Natural killer cell (primary cell): ENCODE results near the gene ABTB2. TPM values are rescaled to one million over a fixed set of nuclear protein-coding genes. Genes with fewer than 3 reads are reported as not detected.

Experiments
- ATAC-seq, 3 donors: fragments of 150-1000 bp in 2 of 3; fragments of 200-7000 bp in 1 of 3; cut with Tn5 transposase; 1 replicate in 1 of 3; 2 replicates in 2 of 3; pipeline ENCODE4 v1.10.0; 2021; ENCODE audit warnings: mild to moderate bottlenecking in 2 of 3, moderate library complexity in 2 of 3
- DNase-seq, 2 donors: peaks; one replicate each; pipeline versions ENCODE4 v3.0.0 to v3.0.0-alpha.2; 2013 to 2021; ENCODE audit warnings: mixed read lengths in 1 of 2
- H3K27ac ChIP-seq: one replicate; pipeline ENCODE4 v1.5.1; 2013; ENCODE audit warnings: mild to moderate bottlenecking, low read length
- H3K27me3 ChIP-seq: one replicate; pipeline ENCODE4 v1.6.1; 2013; ENCODE audit warnings: low read length; ENCODE audit not compliant: control insufficient read depth, insufficient read depth
- H3K36me3 ChIP-seq: one replicate; pipeline ENCODE4 v1.6.1; 2013; ENCODE audit warnings: low read length; ENCODE audit not compliant: control insufficient read depth, insufficient read depth
- H3K4me1 ChIP-seq: one replicate; pipeline ENCODE4 v1.6.1; 2013; ENCODE audit warnings: low read length; ENCODE audit not compliant: control insufficient read depth, insufficient read depth
- H3K4me3 ChIP-seq: one replicate; pipeline ENCODE4 v1.5.1; 2013; ENCODE audit warnings: low read length
- H3K9me3 ChIP-seq: one replicate; pipeline ENCODE4 v1.6.1; 2013; ENCODE audit warnings: low read length; ENCODE audit not compliant: control insufficient read depth, insufficient read depth
- H3K27ac Mint-ChIP-seq, 2 donors: one replicate each; pipeline ENCODE4 v1.8.0; 2022; ENCODE audit warnings: mild to moderate bottlenecking in 2 of 2, mixed read lengths in 2 of 2, moderate library complexity in 1 of 2
- H3K27me3 Mint-ChIP-seq, 2 donors: one replicate each; pipeline ENCODE4 v1.8.0; 2022; ENCODE audit warnings: low read depth in 2 of 2, mixed read lengths in 2 of 2
- H3K36me3 Mint-ChIP-seq: one replicate; pipeline ENCODE4 v1.8.0; 2022; ENCODE audit warnings: mixed read lengths
- H3K4me1 Mint-ChIP-seq, 2 donors: one replicate each; pipeline ENCODE4 v1.8.0; 2022; ENCODE audit warnings: mixed read lengths in 2 of 2
- H3K4me3 Mint-ChIP-seq: one replicate; pipeline ENCODE4 v1.8.0; 2022; ENCODE audit warnings: mild to moderate bottlenecking, moderate library complexity, mixed read lengths
- H3K9me3 Mint-ChIP-seq, 2 donors: one replicate each; pipeline ENCODE4 v1.8.0; 2022; ENCODE audit warnings: mixed read lengths in 2 of 2
- WGBS: methylation state at CpG from one replicate; pipeline ENCODE4 v1.1.7; 2013; ENCODE audit warnings: missing lambda C conversion rate; ENCODE audit not compliant: insufficient coverage; 5-methylcytosine and 5-hydroxymethylcytosine counted together
- intact Hi-C: fragments of 100-400 bp; cut with micrococcal nuclease; formaldehyde crosslinking; loops from one replicate; pipeline ENCODE4 v1.14.2; 2022
- total RNA-seq, 4 donors: library from RNA; stranded (reverse); fragments of 120-200 nt in 1 of 4; gene quantifications; one replicate each; pipeline versions ENCODE4 v1.2.3 to v1.2.4, GENCODE V29; 2013 to 2022
- TF ChIP-seq, protein P1 (sequence below): fragments of 200-600 bp; IDR thresholded peaks from one replicate; pipeline ENCODE4 v1.8.0; 2022; ENCODE audit warnings: antibody characterized with exemption

The ABTB2 gene
- total RNA-seq, 3 donors from 2014 or later (not counting 1 experiment from before 2014, with no cell fraction given), result 0.65 to 1.7 (median 1.1) TPM

DNA sequence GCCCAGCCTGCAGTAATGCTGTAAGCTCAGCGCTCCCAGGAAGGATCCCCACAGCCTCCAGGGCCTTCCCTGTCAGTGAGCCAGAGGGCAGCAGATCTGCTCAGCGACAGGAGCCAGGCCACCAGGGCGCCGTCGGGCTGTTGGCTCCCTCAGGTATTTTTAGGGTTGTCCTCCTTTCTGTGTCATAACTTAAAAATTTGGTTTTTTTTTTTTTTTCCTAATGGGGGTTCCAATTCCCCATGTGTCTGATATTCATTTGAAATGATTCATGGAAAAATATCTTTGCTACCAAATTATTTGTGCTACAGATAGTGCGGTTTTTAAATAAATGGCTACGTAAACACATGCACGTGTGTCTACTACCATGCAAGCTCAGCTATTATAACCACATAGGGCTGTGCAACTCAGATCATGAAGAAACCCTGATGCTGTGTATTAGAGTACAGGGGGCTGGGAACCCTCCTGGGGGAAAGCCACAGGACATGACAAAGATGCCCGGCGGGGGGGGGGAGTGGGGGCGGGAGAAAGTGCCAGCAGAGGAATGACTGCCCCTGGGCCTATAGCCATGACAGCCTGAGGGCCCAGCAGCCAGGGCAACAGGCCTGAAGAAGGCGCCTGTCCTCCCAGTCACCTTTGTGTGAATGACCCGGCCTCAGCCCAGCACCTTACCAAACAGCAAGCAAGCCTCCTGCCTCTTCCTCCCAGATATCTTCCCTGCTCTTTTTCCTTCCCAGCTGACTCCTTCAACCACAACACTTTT is 163.1 kb downstream of the ABTB2 start:
- ATAC-seq (no peak), DNase-seq (no peak)
- Mint-ChIP-seq H3K36me3 (no peaks in the 10 kb centered on the region), H3K27ac (no peak overlapping the region), H3K9me3 (no peaks in the 10 kb centered on the region), H3K4me3 (no peak overlapping the region), H3K27me3 (peaks cover 0 to 2% of the 10 kb centered on the region in 2 donors), H3K4me1 (peaks cover 25 to 26% of the 10 kb centered on the region in 2 donors)
- Histone ChIP-seq H3K36me3 (no peaks in the 10 kb centered on the region), H3K4me3 (no peak overlapping the region), H3K4me1 (peaks cover 24% of the 10 kb centered on the region), H3K9me3 (no peaks in the 10 kb centered on the region), H3K27me3 (no peaks in the 10 kb centered on the region), H3K27ac (no peak overlapping the region)
- TF ChIP-seq, protein P1, sequence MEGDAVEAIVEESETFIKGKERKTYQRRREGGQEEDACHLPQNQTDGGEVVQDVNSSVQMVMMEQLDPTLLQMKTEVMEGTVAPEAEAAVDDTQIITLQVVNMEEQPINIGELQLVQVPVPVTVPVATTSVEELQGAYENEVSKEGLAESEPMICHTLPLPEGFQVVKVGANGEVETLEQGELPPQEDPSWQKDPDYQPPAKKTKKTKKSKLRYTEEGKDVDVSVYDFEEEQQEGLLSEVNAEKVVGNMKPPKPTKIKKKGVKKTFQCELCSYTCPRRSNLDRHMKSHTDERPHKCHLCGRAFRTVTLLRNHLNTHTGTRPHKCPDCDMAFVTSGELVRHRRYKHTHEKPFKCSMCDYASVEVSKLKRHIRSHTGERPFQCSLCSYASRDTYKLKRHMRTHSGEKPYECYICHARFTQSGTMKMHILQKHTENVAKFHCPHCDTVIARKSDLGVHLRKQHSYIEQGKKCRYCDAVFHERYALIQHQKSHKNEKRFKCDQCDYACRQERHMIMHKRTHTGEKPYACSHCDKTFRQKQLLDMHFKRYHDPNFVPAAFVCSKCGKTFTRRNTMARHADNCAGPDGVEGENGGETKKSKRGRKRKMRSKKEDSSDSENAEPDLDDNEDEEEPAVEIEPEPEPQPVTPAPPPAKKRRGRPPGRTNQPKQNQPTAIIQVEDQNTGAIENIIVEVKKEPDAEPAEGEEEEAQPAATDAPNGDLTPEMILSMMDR, result no peak
- 95% methylated on average over 11 of the region's 13 CpGs for WGBS
- intact Hi-C loops, result no loop called here

DNA sequence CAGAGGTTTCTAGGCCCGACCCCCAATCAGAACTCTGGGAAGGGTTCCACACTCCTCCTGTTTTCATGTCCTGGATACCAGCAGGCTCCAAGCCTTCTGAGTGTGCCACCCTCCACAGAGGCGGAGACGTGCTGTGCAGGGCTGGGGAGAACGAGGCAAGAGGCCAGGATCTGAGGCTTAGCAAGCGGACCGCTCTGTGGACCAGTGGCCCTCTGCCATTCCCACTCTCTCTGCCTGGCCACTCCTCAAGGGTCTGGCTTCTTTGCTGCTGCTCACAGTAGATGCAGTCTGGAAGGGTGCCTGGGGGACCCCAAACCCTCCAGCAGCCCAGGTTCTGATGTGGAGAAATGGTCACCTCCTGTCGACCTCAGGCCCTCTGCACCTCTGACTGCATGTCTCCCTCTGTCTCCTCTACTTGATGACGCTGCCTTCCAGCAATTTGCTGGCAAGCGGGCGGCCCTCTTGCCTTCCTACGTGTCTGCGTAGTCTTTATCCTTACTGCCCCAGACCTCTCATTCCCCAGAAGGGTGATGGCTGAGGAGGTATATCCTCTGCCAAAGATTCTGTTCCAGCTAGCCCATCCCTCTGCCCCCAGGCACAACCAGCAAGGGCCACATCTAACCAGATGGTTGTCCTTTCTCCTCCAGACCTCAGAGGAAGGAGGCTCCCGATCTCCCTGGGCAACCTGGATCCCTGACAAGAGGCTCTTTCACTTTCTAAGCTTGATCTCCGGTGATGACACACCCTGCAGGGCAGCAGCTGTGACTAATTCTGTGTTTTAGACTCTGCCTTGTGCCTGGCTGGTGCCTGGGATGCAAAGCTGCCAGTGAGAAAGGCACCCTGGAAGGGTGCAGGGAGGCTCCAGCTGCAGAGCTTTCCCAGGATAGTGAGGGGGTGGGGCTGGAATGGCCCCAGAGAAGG is 165.1 kb downstream of the ABTB2 start:
- Histone ChIP-seq H3K9me3 (no peaks in the 10 kb centered on the region), H3K4me3 (no peak overlapping the region), H3K36me3 (no peaks in the 10 kb centered on the region), H3K4me1 (peaks cover 8% of the 10 kb centered on the region), H3K27ac (no peak overlapping the region), H3K27me3 (no peaks in the 10 kb centered on the region)
- H3K36me3 Mint-ChIP-seq, result no peaks in the 10 kb centered on the region
- no peak overlapping the region for H3K4me3 Mint-ChIP-seq
- TF ChIP-seq, protein P1, result no peak
- H3K27ac Mint-ChIP-seq, result no peak overlapping the region
- WGBS, result 80% methylated on average over 10 of the region's 14 CpGs
- ATAC-seq (no peak), DNase-seq (no peak)
- H3K4me1 Mint-ChIP-seq, result peaks cover 9% of the 10 kb centered on the region in 2 donors
- no peaks in the 10 kb centered on the region for H3K9me3 Mint-ChIP-seq
- intact Hi-C loops, result no loop called here
- no peaks in the 10 kb centered on the region for H3K27me3 Mint-ChIP-seq

DNA sequence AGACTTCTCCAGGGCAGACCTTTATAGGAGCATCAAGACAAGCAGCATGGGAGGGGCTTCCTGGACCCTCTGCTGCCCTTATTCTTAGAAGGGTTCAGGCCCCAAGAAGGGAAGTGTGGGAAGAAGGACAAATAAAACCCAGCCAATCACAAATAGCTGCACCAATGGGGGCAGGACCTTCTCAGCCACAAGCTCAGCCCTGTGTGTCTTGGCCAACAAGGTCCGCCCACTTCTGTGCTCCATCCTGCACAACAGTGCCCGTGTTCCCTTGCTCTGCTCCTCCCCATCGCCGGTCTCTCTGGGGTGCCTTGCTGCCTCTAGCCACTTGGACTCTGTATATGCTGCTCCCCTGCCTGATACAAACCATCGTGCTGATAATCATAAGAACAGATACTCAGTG is 166.2 kb downstream of the ABTB2 start:
- WGBS, result 90% methylated on average over 5 of the region's 5 CpGs

More for the DNA sequence above, 166.2 kb downstream of the ABTB2 start:
- Histone ChIP-seq H3K9me3 (no peaks in the 10 kb centered on the region), H3K27ac (no peak overlapping the region), H3K36me3 (no peaks in the 10 kb centered on the region), H3K4me1 (no peaks in the 10 kb centered on the region), H3K27me3 (no peaks in the 10 kb centered on the region), H3K4me3 (no peak overlapping the region)
- H3K27ac Mint-ChIP-seq, result no peak overlapping the region
- H3K9me3 Mint-ChIP-seq, result no peaks in the 10 kb centered on the region
- no peaks in the 10 kb centered on the region for H3K36me3 Mint-ChIP-seq
- H3K4me3 Mint-ChIP-seq, result no peak overlapping the region
- ATAC-seq (no peak), DNase-seq (no peak)
- no peaks in the 10 kb centered on the region for H3K27me3 Mint-ChIP-seq
- intact Hi-C loops, result no loop called here
- no peaks in the 10 kb centered on the region for H3K4me1 Mint-ChIP-seq
- TF ChIP-seq, protein P1, result no peak
